Astrocyte (in vitro differentiated cells and primary cell): Measurements from ENCODE around the gene CTNNA3. TPM values are rescaled to one million over a fixed set of nuclear protein-coding genes. Genes with fewer than 3 reads are reported as not detected.

Experiments
- DNase-seq: peaks from one replicate; pipeline ENCODE4 v3.0.0-alpha.2; 2010; ENCODE audit warnings: low read depth
- FAIRE-seq: peaks from 2 replicates; lab custom pipeline; 2011; peaks lifted over from hg19 to GRCh38; lab: Jason Lieb, UNC
- H2AFZ ChIP-seq: 2 replicates; pipeline ENCODE4 v1.6.0; 2012; ENCODE audit warnings: low read depth, low read length, inconsistent platforms
- H3K27ac ChIP-seq: 2 replicates; pipeline ENCODE4 v1.5.1; 2011; ENCODE audit warnings: low read depth, low read length, inconsistent platforms
- H3K27me3 ChIP-seq: 2 replicates; pipeline ENCODE4 v1.6.0; 2011; ENCODE audit warnings: low read length, inconsistent platforms; ENCODE audit not compliant: insufficient read depth
- H3K36me3 ChIP-seq: 2 replicates; pipeline ENCODE4 v1.5.1; 2011; ENCODE audit warnings: low read length, inconsistent platforms; ENCODE audit not compliant: insufficient read depth
- H3K4me1 ChIP-seq: 2 replicates; pipeline ENCODE4 v1.5.1; 2011; ENCODE audit warnings: low read length, inconsistent platforms; ENCODE audit not compliant: insufficient read depth
- H3K4me2 ChIP-seq: 2 replicates; pipeline ENCODE4 v1.6.0; 2012; ENCODE audit warnings: low read length, inconsistent platforms
- H3K4me3 ChIP-seq: 2 replicates; pipeline ENCODE4 v1.5.1; 2011; ENCODE audit warnings: low read depth, mild to moderate bottlenecking, low read length, inconsistent platforms; ENCODE audit not compliant: insufficient read depth
- H3K79me2 ChIP-seq: 2 replicates; pipeline ENCODE4 v1.6.0; 2012; ENCODE audit warnings: mild to moderate bottlenecking, low read length, inconsistent platforms; ENCODE audit not compliant: insufficient read depth
- H3K9ac ChIP-seq: 2 replicates; pipeline ENCODE4 v1.6.0; 2012; ENCODE audit warnings: mild to moderate bottlenecking, low read length, inconsistent platforms
- H3K9me3 ChIP-seq: 2 replicates; pipeline ENCODE4 v1.5.1; 2012; ENCODE audit warnings: low read depth, mild to moderate bottlenecking, low read length, inconsistent platforms; ENCODE audit not compliant: insufficient read depth
- H4K20me1 ChIP-seq: 2 replicates; pipeline ENCODE4 v1.6.0; 2012; ENCODE audit warnings: low read length, inconsistent platforms; ENCODE audit not compliant: insufficient read depth
- H3K27ac Mint-ChIP-seq: one replicate; pipeline ENCODE4 v1.8.0; 2021; ENCODE audit warnings: mild to moderate bottlenecking, mixed read lengths; ENCODE audit not compliant: unreplicated experiment
- H3K27me3 Mint-ChIP-seq: one replicate; pipeline ENCODE4 v1.8.0; 2021; ENCODE audit warnings: low read depth, mixed read lengths; ENCODE audit not compliant: unreplicated experiment
- H3K36me3 Mint-ChIP-seq: one replicate; pipeline ENCODE4 v1.8.0; 2021; ENCODE audit warnings: low read depth, mixed read lengths; ENCODE audit not compliant: unreplicated experiment
- H3K4me1 Mint-ChIP-seq: one replicate; pipeline ENCODE4 v1.8.0; 2021; ENCODE audit warnings: low read depth, mixed read lengths; ENCODE audit not compliant: unreplicated experiment
- H3K4me3 Mint-ChIP-seq: one replicate; pipeline ENCODE4 v1.8.0; 2021; ENCODE audit warnings: mild to moderate bottlenecking, moderate library complexity, mixed read lengths; ENCODE audit not compliant: unreplicated experiment
- H3K9me3 Mint-ChIP-seq: one replicate; pipeline ENCODE4 v1.8.0; 2021; ENCODE audit warnings: mild to moderate bottlenecking, mixed read lengths; ENCODE audit not compliant: unreplicated experiment
- EZH2 ChIP-seq: IDR thresholded peaks from 2 replicates; pipeline ENCODE4 v1.6.1; 2012; ENCODE audit warnings: mild to moderate bottlenecking, low read length, inconsistent platforms; ENCODE audit not compliant: insufficient read depth
- total RNA-seq: library from RNA; stranded (reverse); gene quantifications from 2 replicates; pipeline ENCODE4 v1.2.1, GENCODE V29; 2021
- TF ChIP-seq, protein P1 (sequence below): IDR thresholded peaks from 2 replicates; pipeline ENCODE4 v1.5.1; 2011; ENCODE audit warnings: low read depth, mild to moderate bottlenecking, inconsistent platforms, low read length, moderate library complexity; ENCODE audit not compliant: insufficient read depth

Gene CTNNA3
- total RNA-seq, 1 donor from 2014 or later = 0.73 TPM

DNA sequence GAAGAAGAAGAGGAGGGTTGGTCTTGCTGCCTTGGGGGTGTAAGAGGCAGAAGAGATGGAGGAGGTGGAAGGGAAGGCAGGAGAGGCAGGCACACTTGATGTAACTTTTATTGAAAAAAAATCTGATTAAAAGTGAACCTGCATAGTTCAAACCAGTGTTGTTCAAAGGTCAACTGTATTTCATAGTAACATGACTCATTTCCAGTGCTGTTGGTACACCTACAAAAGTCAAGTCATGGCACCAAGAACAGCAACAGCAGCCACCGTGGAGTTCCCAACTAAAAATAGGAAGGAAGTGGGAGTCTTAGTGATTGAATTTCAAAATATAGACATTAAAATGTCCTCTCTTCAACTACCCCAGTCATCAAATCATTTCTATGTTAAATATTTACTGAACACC lies 88.5 kb downstream of the CTNNA3 start:
- no peak overlapping the region for H3K27ac Mint-ChIP-seq
- no peaks in the 10 kb centered on the region for H3K79me2 ChIP-seq
- no peak overlapping the region for H3K4me3 Mint-ChIP-seq
- FAIRE-seq (no peak), DNase-seq (peak; percentile 27)
- no peaks in the 10 kb centered on the region for H4K20me1 ChIP-seq
- peak overlapping the region; percentile 71 for H3K27ac ChIP-seq
- TF ChIP-seq, protein P1, sequence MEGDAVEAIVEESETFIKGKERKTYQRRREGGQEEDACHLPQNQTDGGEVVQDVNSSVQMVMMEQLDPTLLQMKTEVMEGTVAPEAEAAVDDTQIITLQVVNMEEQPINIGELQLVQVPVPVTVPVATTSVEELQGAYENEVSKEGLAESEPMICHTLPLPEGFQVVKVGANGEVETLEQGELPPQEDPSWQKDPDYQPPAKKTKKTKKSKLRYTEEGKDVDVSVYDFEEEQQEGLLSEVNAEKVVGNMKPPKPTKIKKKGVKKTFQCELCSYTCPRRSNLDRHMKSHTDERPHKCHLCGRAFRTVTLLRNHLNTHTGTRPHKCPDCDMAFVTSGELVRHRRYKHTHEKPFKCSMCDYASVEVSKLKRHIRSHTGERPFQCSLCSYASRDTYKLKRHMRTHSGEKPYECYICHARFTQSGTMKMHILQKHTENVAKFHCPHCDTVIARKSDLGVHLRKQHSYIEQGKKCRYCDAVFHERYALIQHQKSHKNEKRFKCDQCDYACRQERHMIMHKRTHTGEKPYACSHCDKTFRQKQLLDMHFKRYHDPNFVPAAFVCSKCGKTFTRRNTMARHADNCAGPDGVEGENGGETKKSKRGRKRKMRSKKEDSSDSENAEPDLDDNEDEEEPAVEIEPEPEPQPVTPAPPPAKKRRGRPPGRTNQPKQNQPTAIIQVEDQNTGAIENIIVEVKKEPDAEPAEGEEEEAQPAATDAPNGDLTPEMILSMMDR = no peak
- no peak for TF ChIP-seq EZH2
- H3K9me3 Mint-ChIP-seq = no peaks in the 10 kb centered on the region
- no peaks in the 10 kb centered on the region for H3K36me3 Mint-ChIP-seq
- H3K4me1 ChIP-seq = peaks cover 35% of the 10 kb centered on the region
- H3K4me1 Mint-ChIP-seq = peaks cover 34% of the 10 kb centered on the region
- H3K36me3 ChIP-seq = no peaks in the 10 kb centered on the region
- H3K27me3 ChIP-seq = no peaks in the 10 kb centered on the region
- no peaks in the 10 kb centered on the region for H3K9me3 ChIP-seq
- no peak overlapping the region for H2AFZ ChIP-seq
- peak overlapping the region; percentile 19 for H3K4me2 ChIP-seq
- no peak overlapping the region for H3K4me3 ChIP-seq
- no peaks in the 10 kb centered on the region for H3K27me3 Mint-ChIP-seq
- no peak overlapping the region for H3K9ac ChIP-seq

DNA sequence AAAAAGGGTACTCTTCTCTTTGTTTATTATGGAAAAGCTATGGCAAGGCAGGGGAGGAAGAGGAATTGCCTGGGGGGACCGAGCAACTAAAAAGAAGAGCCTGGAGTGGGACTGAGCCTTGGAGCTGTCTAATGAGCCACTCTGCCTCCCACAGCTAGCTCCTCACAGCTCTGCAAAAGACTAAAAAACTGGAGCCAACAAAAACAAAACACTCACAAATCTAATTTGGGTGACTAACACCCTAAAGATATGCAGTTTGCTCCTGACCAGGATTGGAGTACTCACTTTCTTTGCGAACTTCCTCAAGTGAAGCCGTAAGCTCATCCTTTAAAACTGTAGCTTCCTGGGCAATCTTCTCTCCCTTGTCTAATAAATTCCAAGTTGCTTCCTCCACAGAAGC lies 89.4 kb downstream of the CTNNA3 start:
- H3K9ac ChIP-seq = peak overlapping the region; percentile 39
- Mint-ChIP-seq H3K27ac (peak overlapping the region; percentile 42), H3K27me3 (no peaks in the 10 kb centered on the region), H3K9me3 (no peaks in the 10 kb centered on the region), H3K4me3 (no peak overlapping the region), H3K36me3 (no peaks in the 10 kb centered on the region), H3K4me1 (peaks cover 41% of the 10 kb centered on the region)
- H3K4me1 ChIP-seq = peaks cover 42% of the 10 kb centered on the region
- no peaks in the 10 kb centered on the region for H4K20me1 ChIP-seq
- peak overlapping the region; percentile 11 for H2AFZ ChIP-seq
- H3K79me2 ChIP-seq = no peaks in the 10 kb centered on the region
- H3K9me3 ChIP-seq = no peaks in the 10 kb centered on the region
- peak overlapping the region; percentile 18 for H3K4me3 ChIP-seq
- no peak for TF ChIP-seq EZH2
- TF ChIP-seq, protein P1 = no peak
- no peaks in the 10 kb centered on the region for H3K27me3 ChIP-seq
- FAIRE-seq (peak; percentile 17), DNase-seq (peak; percentile 95)
- H3K27ac ChIP-seq = peak overlapping the region; percentile 71
- H3K36me3 ChIP-seq = no peaks in the 10 kb centered on the region
- H3K4me2 ChIP-seq = peak overlapping the region; percentile 71

DNA sequence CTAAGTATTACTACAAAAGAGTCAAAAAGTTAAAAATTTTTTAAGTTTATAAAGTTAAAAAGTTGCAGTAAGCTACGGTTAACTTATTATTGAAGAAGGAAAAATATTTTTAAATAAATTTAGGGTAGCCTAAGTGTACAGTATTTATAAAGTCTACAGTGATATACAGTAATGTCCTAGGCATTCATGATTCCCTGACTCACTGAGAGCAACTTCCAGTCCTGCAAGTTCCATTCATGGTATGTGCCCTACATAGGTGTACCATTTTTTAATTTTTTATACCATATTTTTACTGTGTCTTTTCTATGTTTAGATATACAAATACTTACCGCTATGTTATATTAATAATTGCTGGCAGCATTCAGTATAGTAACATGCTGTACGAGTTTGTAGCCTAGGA lies 92.3 kb downstream of the CTNNA3 start:
- H3K79me2 ChIP-seq = no peaks in the 10 kb centered on the region
- no peak for FAIRE-seq
- Mint-ChIP-seq H3K27ac (no peak overlapping the region), H3K4me3 (no peak overlapping the region), H3K27me3 (no peaks in the 10 kb centered on the region), H3K36me3 (no peaks in the 10 kb centered on the region), H3K4me1 (peaks cover 29% of the 10 kb centered on the region), H3K9me3 (no peaks in the 10 kb centered on the region)
- no peak overlapping the region for H3K4me2 ChIP-seq
- H3K27me3 ChIP-seq = no peaks in the 10 kb centered on the region
- no peak overlapping the region for H2AFZ ChIP-seq
- H3K9me3 ChIP-seq = no peaks in the 10 kb centered on the region
- H3K9ac ChIP-seq = no peak overlapping the region
- peaks cover 31% of the 10 kb centered on the region for H3K4me1 ChIP-seq
- TF ChIP-seq, protein P1 = no peak
- no peak for TF ChIP-seq EZH2
- H4K20me1 ChIP-seq = no peaks in the 10 kb centered on the region
- H3K4me3 ChIP-seq = no peak overlapping the region
- no peak for DNase-seq
- H3K27ac ChIP-seq = no peak overlapping the region
- H3K36me3 ChIP-seq = no peaks in the 10 kb centered on the region
